ENCODE data around the gene REP15.
"Not testable (repeated sequence)": the region's sequence is repeated elsewhere in the genome, so short reads cannot be mapped to it uniquely, and the experiment has no call there.

The REP15 gene

GRCh38 chr12:27652174-27652763, 44.0 kb upstream of the REP15 start:
- no peaks in the 10 kb centered on the region for H3K36me3 ChIP-seq (replicated peaks; ENCODE audit: insufficient read depth, low read length)
- no peak overlapping the region for H2AFZ ChIP-seq (ENCODE audit: low read length)
- H3K9me2 ChIP-seq (replicated peaks; ENCODE audit: insufficient read depth, low read length) = no peaks in the 10 kb centered on the region
- H3K79me2 ChIP-seq (ENCODE audit: low read length) = no peaks in the 10 kb centered on the region
- no peaks in the 10 kb centered on the region for H3K4me1 ChIP-seq (ENCODE audit: low read length)
- TF ChIP-seq CTCF (IDR thresholded peaks at IDR 0.05; ENCODE audit: low read length) (peak; percentile 91), EZH2 (optimal IDR thresholded peaks at IDR 0.05; ENCODE audit: low read depth, low read length) (no peak), EZH2phosphoT487 (IDR thresholded peaks at IDR 0.05; ENCODE audit: low read length) (no peak)
- H3K4me3 ChIP-seq (ENCODE audit: low read length) = no peak overlapping the region
- H3F3A ChIP-seq (ENCODE audit: insufficient read depth, low read length) = peaks cover 3% of the 10 kb centered on the region; the same call in 1 of the 2 replicates
- no peak overlapping the region for H3K27ac ChIP-seq (ENCODE audit: low read length)
- no peak overlapping the region for H3K9ac ChIP-seq (ENCODE audit: low read length)
- H3K27me3 ChIP-seq (replicated peaks; ENCODE audit: insufficient read depth, low read length) = no peaks in the 10 kb centered on the region
- H3K4me2 ChIP-seq (ENCODE audit: low read depth, low read length) = no peak overlapping the region
- DNase-seq = peak; percentile 62
- H4K20me1 ChIP-seq (ENCODE audit: insufficient read depth, low read length) = no peaks in the 10 kb centered on the region
- no peaks in the 10 kb centered on the region for H3K9me3 ChIP-seq (replicated peaks; ENCODE audit: insufficient read depth, low read length)

- Histone ChIP-seq H3K79me2 (ENCODE audit: low read length) (no peaks in the 10 kb centered on the region), H3K27ac (ENCODE audit: low read length) (peak overlapping the region; percentile 36; the same call in 1 of the 2 replicates), H3K36me3 (replicated peaks; ENCODE audit: insufficient read depth, low read length) (no peaks in the 10 kb centered on the region), H3K9me3 (replicated peaks; ENCODE audit: insufficient read depth, low read length) (no peaks in the 10 kb centered on the region), H3K4me1 (ENCODE audit: low read length) (no peaks in the 10 kb centered on the region), H3K4me3 (ENCODE audit: low read length) (peak overlapping the region; percentile 26; the same call in 1 of the 2 replicates), H3F3A (ENCODE audit: insufficient read depth, low read length) (peaks cover 3% of the 10 kb centered on the region; the same call in 1 of the 2 replicates), H3K9ac (ENCODE audit: low read length) (peak overlapping the region; percentile 23; the same call in 1 of the 2 replicates), H3K27me3 (replicated peaks; ENCODE audit: insufficient read depth, low read length) (no peaks in the 10 kb centered on the region), H3K4me2 (ENCODE audit: low read depth, low read length) (peak overlapping the region; percentile 51), H2AFZ (ENCODE audit: low read length) (peak overlapping the region; percentile 46), H4K20me1 (ENCODE audit: insufficient read depth, low read length) (no peaks in the 10 kb centered on the region), H3K9me2 (replicated peaks; ENCODE audit: insufficient read depth, low read length) (no peaks in the 10 kb centered on the region)
- TF ChIP-seq CTCF (IDR thresholded peaks at IDR 0.05; ENCODE audit: low read length) (no peak), EZH2 (optimal IDR thresholded peaks at IDR 0.05; ENCODE audit: low read depth, low read length) (no peak), EZH2phosphoT487 (IDR thresholded peaks at IDR 0.05; ENCODE audit: low read length) (no peak)
- DNase-seq = peak; percentile 58
These were observed 42.6 kb upstream of the REP15 start for GRCh38 chr12:27653661-27654060.

- H4K20me1 ChIP-seq (ENCODE audit: insufficient read depth, low read length); H3K9me3 ChIP-seq (replicated peaks; ENCODE audit: insufficient read depth, low read length); H3K9ac ChIP-seq (ENCODE audit: low read length); H3K79me2 ChIP-seq (ENCODE audit: low read length); H3K4me1 ChIP-seq (ENCODE audit: low read length); H3K27me3 ChIP-seq (replicated peaks; ENCODE audit: insufficient read depth, low read length); H3K4me3 ChIP-seq (ENCODE audit: low read length); H3K4me2 ChIP-seq (ENCODE audit: low read depth, low read length); H3K36me3 ChIP-seq (replicated peaks; ENCODE audit: insufficient read depth, low read length); H2AFZ ChIP-seq (ENCODE audit: low read length); H3K27ac ChIP-seq (ENCODE audit: low read length); H3F3A ChIP-seq (ENCODE audit: insufficient read depth, low read length); H3K9me2 ChIP-seq (replicated peaks; ENCODE audit: insufficient read depth, low read length): not testable (repeated sequence)
- DNase-seq = peak; percentile 21
These were observed 40.8 kb upstream of the REP15 start for GRCh38 chr12:27655476-27655875.

GRCh38 chr12:27657296-27657695, 39.0 kb upstream of the REP15 start:
- no peak for TF ChIP-seq EZH2phosphoT487 (IDR thresholded peaks at IDR 0.05; ENCODE audit: low read length)

More at GRCh38 chr12:27657296-27657695, 39.0 kb upstream of the REP15 start:
- no peaks in the 10 kb centered on the region for H3K4me1 ChIP-seq (ENCODE audit: low read length)
- peaks cover 3% of the 10 kb centered on the region; the same call in 1 of the 2 replicates for H3F3A ChIP-seq (ENCODE audit: insufficient read depth, low read length)
- no peak for DNase-seq
- H3K4me2 ChIP-seq (ENCODE audit: low read depth, low read length) = no peak overlapping the region
- H3K79me2 ChIP-seq (ENCODE audit: low read length) = no peaks in the 10 kb centered on the region
- H3K9ac ChIP-seq (ENCODE audit: low read length) = no peak overlapping the region
- H3K36me3 ChIP-seq (replicated peaks; ENCODE audit: insufficient read depth, low read length) = no peaks in the 10 kb centered on the region
- H3K9me2 ChIP-seq (replicated peaks; ENCODE audit: insufficient read depth, low read length) = no peaks in the 10 kb centered on the region
- no peak overlapping the region for H3K4me3 ChIP-seq (ENCODE audit: low read length)
- no peaks in the 10 kb centered on the region for H3K27me3 ChIP-seq (replicated peaks; ENCODE audit: insufficient read depth, low read length)
- H3K9me3 ChIP-seq (replicated peaks; ENCODE audit: insufficient read depth, low read length) = no peaks in the 10 kb centered on the region
- no peaks in the 10 kb centered on the region for H4K20me1 ChIP-seq (ENCODE audit: insufficient read depth, low read length)
- no peak overlapping the region for H2AFZ ChIP-seq (ENCODE audit: low read length)
- no peak overlapping the region for H3K27ac ChIP-seq (ENCODE audit: low read length)

Data from MM.1S (cell line).